ENCODE results near the gene BCL7A.
"Not testable (repeated sequence)": the region's sequence is repeated elsewhere in the genome, so short reads cannot be mapped to it uniquely, and the experiment has no call there.

BCL7A gene

DNA sequence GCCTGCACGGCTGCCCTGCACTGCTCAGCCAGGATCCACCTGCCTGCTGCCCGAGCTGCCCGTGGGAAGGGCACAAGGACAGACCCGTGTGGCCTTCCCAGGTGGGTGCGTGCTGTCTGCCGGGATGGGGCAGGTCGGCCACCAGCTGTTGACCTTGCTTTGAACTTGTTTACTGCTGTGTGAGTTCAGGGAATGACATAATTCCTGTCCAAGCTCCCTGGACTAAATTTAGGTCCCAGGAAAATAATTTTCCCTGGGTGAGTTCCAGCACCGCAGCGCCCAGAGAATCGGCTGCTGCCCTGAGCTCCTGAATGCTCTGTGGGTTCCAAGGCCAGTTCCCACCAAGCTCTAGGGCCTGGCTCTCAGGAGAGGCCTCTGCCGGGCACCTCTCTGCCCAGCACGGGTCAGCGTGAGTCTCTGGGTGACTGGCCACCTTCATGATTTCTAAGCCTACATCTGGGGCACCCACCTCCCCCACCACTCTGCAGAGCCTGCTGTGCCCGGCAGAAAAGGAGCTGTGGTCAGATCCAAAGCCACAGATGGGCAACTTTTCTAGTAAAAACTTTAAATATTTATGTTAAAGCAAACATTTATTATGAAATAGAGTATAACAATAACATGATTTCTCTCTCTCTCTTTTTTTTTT is 29.7 kb downstream of the BCL7A start:
- no peak for DNase-seq (ENCODE audit: low read depth in 1 of 2, low spot score in 1 of 2)

DNA sequence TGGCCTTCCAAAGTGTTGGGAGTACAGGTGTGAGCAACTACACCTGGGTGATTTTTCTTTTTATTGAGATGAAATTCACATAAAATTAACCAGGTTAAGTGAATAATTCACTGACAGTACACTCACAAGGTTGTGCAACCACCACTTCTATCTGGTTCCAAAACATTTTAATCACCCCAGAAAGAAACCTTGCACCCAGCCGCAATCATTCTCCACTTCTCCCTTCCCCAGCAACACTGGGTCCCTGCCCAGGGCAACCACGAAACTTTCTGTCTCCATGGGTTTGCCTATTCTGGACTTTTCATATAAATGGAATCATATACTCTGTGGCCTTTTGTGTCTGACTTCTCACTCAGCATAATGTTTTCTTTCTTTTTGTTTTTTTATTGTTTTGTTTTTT is 30.6 kb downstream of the BCL7A start:
- DNase-seq (ENCODE audit: low read depth in 1 of 2, low spot score in 1 of 2), result no peak

- DNase-seq (ENCODE audit: low read depth in 1 of 2, low spot score in 1 of 2), result no peak
These were observed 33.3 kb downstream of the BCL7A start for GRCh38 chr12:122054842-122055520.

DNA sequence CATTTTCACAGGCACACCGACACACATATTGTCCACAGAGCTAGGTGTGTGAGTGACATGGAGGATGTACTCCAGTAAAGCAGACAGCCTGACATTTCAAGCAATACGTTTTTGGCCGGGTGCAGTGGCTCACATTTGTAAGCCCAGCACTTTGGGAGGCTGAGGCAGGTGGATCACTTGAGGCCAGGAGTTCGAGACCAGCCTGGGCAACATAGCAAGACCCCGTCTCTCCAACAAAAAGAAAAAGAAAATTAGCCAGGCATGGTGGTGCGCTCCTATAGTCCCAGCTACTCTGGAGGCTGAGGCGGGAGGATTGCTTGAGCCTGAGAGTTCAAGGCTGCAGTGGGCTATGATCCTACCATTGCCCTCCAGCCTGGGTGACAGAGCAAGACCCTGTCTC is 34.7 kb downstream of the BCL7A start:
- not testable (repeated sequence) for DNase-seq (ENCODE audit: low read depth in 1 of 2, low spot score in 1 of 2)

- DNase-seq (ENCODE audit: low read depth in 1 of 2, low spot score in 1 of 2), result no peak
These were observed 35.5 kb downstream of the BCL7A start for GRCh38 chr12:122057007-122057735.

GRCh38 chr12:122057769-122058168 is 36.1 kb downstream of the BCL7A start:
- DNase-seq (ENCODE audit: low read depth in 1 of 2, low spot score in 1 of 2), result no peak

DNA sequence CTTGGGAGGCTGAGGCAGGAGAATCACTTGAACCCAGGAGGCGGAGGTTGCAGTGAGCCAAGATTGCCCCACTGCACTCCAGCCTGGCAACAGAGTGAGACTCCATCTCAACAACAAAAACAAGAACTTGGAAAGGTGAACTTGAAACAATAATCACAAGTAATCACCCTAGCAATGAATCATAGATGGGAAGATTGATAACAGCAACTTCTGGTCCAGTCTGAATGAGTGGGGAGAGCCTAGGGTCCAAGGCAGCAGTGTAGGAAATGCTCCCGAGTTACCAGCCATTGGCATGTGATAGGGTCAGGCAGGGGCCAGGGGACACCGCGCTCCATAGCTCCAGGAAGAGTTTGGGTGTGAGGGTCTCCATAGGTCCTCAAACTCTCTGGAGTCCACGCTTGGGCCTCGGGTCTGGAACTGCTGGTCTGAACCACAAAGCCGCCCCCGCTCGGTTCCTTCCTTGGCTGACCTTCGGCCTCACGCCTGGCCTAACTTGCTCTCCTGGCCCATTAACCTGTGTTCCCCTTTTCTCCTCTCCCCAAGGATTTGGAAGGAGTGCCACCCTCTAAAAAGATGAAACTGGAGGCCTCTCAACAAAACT is 37.0 kb downstream of the BCL7A start:
- DNase-seq (ENCODE audit: low read depth in 1 of 2, low spot score in 1 of 2), result no peak

- DNase-seq (ENCODE audit: low read depth in 1 of 2, low spot score in 1 of 2), result no peak
These were observed 37.7 kb downstream of the BCL7A start for GRCh38 chr12:122059203-122059960.

GRCh38 chr12:122060081-122060501 is 38.4 kb downstream of the BCL7A start:
- no peak for DNase-seq (ENCODE audit: low read depth in 1 of 2, low spot score in 1 of 2)

DNA sequence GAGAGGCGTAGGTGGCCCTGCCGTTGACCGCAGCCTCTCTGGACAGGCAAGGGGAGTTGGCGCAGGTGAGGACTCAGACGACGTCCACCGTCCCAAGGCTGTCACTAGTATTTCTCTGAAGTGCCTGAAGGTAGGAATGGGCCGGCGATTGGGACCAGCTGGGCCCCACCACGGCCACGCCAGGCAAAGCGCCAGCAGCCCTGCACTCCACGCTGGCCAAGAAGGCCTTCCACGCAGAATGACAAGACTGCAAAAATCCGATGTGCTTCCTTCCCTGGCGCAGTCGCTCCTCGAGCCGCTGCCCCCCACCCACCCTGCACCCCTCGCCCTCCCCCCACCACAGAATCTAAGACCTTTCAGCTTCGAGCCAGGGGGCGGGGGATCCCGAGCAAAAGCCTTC is 39.6 kb downstream of the BCL7A start:
- no peak for DNase-seq (ENCODE audit: low read depth in 1 of 2, low spot score in 1 of 2)

DNA sequence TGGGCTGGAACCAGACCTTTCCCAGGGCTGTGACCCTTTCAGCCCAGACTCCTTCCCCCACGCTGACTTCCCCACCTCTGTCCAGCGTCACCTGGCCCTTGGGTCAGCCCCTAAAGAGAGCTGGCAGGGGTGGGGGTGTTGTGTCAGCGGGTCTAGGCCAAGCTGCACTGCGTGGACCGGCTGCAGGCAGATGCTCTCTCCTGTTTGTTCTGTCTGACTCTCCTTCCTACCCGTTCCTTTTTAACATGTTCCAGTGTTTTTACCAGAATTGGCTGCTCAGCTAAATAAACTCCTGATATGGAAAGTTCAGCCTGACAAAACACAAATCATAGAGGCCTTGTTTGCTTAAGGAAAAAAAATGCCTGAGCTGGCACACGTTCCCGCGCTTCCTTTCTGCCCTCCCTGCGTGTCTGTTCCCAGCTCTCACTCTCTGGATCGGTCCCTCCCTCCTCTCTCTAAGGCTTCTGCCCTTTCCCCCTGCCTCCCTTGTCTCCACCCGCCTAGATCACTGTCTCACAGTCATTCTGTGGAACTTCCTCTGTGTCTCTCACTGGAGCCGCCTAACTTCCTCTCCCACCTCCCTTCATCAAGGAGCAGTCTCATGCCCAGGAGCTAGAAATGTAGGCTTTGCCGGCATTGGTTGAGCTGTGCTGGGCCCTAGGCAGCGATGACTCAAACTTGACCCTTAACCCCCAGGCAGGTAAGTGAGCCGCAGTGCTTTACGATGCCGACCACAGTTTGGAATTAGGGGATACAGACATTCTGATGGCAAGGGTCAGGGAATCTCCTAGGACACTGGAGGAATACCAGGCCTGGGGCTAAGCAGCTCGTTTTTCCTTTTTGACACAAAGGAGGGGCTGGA is 41.4 kb downstream of the BCL7A start:
- DNase-seq (ENCODE audit: low read depth in 1 of 2, low spot score in 1 of 2), result no peak

DNA sequence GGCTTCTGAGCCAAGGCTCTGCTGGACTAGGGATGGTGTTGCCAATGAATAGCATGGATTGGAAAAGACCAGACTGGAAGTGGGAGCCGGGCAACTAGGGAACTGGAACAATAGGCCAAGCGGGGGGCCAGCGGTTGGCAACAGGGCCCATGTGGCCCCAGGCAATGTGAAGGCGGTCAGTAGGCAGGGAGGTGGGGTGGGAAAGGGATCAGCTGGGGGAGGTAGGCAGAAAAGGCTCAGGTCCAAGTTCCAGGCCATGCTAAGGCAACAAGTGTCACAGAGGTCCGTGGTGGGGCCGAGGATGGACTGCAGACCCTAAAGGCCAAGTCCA is 42.0 kb downstream of the BCL7A start:
- no peak for DNase-seq (ENCODE audit: low read depth in 1 of 2, low spot score in 1 of 2)

GRCh38 chr12:122064025-122064777 is 42.5 kb downstream of the BCL7A start:
- no peak for DNase-seq (ENCODE audit: low read depth in 1 of 2, low spot score in 1 of 2)

DNA sequence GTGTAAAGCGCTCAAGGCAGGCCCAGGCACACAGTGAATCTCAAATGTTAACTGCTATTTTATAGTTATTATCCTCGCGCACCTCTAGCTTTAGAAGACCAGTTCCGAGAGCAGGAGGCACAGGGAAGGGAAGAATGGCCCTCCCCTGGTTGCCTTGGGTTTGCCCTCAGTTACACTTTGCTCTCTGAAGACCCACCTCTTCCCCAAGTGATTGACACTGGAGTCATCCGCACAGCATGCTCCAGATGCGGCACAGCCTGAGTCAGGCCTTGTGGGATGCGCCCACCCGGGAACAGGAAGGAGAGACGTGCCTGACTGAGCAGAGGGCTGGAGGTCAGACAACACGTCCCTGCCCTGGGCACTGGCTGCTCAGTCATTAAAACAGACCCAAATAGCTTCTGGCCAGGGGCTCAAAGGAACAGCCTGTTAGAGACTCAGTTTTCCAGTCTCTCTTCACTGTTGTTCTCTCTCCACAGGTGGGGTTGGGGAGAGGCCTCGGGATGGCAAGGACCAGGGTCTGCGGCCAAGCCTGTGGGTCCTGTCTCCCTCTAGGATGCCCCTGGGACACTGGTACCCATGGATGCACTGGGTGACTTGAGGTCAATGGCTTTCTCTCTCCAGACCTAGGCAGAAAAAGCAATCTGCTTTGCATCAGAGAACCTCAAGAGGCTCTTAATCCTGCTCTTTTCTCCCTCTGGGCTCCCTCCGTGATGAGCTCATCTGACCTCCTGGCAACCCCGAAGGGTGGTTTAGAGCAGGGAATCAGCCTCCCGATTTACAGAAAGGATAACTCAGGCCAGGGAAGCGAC is 43.3 kb downstream of the BCL7A start:
- DNase-seq (ENCODE audit: low read depth in 1 of 2, low spot score in 1 of 2), result no peak

- no peak for DNase-seq (ENCODE audit: low read depth in 1 of 2, low spot score in 1 of 2)
These were observed 45.9 kb downstream of the BCL7A start for GRCh38 chr12:122067548-122067947.

DNA sequence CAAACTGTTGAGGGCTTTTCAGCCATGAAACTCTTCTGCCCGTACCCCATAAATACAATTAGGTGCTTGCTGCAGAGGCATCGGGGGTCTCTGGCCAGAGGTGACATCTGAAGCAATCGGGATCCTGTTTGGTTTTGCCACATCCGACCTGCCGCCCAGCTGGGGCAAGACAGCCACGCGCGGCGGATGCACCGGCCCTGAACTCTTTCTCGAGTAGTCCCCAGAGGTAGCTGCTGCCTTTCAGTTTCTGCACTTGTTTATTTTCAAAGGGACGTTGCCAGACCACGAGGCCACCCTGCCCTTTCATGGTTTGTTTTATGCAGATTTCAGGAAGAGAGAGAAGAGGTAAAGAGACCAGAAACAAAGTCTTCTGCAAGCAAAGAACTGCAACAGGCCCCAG is 46.3 kb downstream of the BCL7A start:
- DNase-seq (ENCODE audit: low read depth in 1 of 2, low spot score in 1 of 2), result no peak

DNA sequence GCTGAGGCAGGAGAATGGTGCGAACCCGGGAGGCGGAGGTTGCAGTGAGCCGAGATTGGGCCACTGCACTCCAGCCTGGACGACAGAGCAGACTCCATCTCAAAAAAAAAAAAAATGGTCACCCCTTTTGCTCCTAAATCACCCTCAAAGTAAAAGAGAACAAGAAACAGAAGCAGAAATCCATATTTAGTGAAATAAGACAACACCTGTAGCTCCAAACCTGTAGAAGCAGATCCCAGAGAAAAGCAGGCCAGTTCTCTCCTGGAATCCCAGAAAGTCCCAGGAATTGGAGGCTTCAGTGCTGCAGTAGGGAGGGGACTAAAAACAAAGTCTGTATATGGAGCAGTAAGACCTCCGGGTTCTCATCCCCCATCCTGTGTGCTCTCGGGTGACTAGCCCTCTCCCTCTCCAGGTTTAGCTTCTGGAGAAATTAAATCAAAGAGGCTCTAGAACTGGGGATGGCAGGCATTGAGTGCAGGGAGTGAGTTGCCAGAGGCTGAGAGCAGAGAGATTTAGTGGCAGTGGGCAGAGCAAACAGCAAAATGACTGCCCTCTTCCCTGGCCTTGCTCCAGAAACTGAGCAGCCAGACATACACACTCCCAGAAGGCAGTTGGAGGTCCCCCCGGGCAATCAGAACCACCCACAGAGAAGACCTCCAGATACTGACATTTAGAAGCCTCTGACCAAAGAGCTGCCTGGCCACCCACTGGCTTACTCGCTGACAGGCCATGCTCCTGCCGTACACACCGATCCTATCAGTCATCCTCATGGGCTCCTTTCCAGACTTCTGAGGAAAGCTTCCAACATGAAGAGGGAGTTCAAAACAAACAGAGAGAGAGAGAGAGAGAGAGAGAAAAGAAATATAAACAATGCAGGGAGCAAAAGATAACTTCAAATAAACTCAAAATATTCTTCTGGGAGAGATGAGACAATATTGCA is 50.6 kb downstream of the BCL7A start:
- DNase-seq (ENCODE audit: low read depth in 1 of 2, low spot score in 1 of 2), result no peak

GRCh38 chr12:122073815-122074214 is 52.1 kb downstream of the BCL7A start:
- DNase-seq (ENCODE audit: low read depth in 1 of 2, low spot score in 1 of 2), result no peak
